Fibroblast of gingiva (primary cell): ENCODE data around the gene ELF3.
"Not testable (repeated sequence)": the region's sequence is repeated elsewhere in the genome, so short reads cannot be mapped to it uniquely, and the experiment has no call there.

Source experiments
- DNase-seq: peaks from one replicate; pipeline ENCODE4 v3.0.0-alpha.2; 2011; ENCODE audit warnings: low read depth

ELF3 gene

DNA sequence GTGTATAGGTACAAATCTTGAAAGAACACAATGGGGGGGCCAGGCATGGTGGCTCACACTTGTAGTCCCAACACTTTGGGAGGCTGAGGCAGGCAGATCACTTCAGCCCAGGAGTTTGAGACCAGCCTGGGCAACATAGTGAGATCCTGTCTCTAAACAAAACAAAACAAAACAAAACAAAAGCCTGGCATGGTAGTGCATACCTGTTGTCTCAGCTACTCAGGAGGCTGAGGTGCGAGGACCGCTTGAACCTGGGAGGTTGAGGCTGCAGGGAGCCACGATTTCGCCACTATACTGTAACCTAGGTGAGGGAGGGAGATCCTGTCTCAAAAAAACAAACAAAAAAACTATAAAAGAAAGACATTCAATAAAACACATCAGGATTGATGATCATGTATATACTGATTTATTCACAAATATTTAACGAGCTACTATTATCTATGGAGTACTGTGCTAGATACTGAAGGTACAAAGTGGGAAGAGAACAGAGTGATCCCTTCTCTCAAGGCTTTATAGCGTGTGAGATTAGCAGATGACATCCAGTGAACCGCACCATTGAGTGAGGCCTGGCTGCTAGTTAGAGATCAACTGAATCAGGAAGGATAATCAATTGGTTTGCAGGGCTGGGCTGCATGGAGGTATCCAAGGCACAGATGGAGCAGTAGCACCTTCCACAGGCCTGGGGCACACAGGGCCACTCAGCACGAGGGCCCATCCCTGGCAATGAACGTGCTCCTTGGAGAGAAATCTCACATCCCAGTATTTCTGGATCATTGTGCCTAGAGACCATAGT, 26.4 kb downstream of the ELF3 start:
- DNase-seq = no peak

DNA sequence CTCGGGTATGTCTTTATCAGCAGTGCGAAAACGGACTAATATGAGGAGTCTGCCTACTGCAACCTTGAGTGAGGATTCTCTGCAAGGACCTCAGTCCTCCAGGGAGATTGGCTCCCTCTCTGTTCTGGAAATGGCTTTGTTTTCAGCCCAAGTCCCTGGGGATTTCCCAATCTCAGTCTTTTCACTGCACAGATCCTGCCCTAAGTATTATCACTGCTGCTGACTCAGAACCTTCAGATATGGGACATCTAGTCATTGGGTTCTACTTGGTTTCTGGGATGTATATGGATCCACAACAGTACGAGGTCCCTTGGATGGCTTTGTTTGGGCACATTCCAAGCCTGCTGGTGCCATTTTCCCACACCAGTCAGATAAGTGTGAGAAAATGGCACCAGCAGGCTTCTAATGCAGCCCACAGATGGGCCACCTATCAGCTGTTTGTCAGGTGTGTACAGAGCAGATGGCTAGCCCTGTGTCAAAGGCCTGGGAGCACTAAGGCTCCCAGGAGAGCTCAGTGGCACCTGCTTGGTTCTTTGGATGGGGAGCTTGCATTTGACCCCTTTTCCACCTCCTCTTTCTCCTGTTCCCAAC, 27.4 kb downstream of the ELF3 start:
- no peak for DNase-seq

DNA sequence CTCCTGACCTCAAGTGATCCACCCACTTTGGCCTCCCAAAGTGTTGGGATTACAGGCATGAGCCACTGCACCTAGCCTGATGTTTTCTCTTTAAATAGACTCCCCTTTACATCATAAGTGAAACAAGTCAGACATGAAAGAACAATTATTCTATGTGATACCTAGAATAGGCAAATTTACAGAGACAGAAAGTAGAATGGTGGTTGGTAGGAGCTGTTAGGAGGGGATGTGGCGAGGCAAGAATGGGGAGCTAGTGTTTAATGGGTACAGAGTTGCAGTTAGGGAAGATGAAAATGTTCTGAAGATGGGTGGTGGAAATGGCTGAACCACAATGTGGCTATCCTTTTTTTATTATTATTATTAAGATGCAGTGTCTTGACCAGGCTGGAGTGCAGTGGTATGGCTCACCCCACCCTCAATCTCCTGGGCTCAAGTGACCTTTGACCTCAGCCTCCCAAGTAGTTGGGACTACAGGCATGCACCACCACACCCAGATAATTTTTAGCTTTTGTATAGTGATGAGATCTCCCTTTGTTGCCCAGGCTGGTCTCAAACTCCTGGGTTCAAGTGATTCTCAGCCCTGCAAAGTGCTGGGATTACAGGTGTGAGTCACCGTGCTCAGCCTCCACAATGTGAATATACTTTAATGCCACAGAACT, 28.4 kb downstream of the ELF3 start:
- DNase-seq = no peak

DNA sequence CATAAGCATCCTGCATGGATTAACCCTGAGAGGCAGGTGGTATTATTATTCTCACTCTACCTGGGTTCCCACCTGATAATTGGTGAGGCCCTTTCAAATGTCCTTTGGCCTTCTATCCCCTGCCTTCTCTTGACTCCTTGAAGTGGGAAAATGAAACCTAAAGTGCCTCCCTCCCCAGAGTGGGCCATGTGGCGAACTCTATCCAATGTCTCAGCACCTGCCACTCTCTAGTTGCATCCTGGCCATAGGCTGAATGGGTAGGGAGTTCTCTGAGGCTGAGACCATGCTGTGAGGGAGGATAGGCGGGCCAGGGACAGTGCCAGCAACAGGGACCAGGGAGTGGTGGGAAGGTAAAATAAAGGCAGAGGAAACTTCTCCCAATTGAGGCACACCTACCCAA, 35.3 kb downstream of the ELF3 start:
- no peak for DNase-seq

DNA sequence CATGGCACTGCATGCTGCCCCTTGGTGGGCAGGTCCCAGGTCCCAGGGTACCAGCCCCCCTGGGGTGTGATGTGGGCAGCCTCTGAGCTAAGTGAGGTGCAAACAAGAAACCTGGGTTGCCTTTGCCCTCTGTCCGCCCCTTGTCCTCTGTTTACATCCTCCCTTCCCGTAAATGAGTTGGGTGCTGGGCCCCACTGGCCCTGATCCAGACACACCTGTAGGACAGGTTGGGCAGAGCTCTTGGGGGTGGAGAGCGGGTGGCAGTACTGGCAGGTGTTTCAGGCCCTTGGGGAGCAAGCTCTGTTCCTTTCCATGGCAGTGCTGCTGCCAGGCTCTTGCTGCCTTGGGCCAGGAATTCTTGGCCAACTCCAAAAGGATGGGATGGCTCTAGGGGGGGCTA, 35.8 kb downstream of the ELF3 start:
- DNase-seq = no peak

DNA sequence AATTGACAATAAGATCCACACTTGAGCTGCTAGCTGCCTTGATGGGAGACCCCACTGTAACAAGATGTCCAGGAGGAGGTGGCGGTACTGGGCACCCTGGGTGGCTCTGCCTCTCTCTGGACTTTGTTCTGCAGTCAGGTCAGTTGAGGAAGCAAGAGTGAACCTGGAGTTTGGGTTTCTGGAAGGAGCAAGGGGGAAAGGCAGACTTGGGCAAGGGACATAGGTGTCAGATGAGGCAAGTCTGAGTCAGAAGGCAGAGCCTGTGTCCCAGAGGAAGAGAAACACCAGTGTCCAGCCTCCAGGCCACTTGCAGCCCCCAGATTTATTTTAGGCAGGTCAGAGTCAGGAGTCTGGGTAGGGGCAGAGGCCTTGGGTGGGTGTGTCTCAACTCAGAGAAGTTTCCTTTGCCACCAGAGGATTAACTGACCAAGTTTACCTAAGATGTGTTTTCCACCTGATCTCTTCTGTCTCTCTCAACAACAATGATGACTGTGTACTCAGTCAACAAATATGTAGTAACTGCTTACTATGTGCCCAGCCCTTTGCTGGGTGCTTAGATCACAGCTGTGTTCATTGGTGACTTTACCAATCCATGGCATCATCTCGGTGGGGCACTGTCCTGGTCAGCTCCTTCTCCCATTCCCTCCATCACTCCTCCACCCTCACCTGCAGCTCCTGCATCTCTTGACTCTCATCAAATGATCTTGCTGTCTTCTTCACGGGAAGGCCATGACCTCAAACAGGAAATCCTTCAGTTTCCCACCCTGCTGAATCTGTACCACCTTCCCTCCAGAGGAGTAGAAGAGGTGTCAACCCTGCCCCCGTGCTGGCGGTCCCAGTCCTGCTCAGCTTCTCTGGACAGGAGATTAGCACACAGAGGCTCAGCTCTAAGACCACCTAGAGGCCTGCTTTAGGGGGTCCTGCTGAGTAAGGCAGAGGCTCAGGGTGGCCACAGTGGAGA, 36.6 kb downstream of the ELF3 start:
- no peak for DNase-seq

DNA sequence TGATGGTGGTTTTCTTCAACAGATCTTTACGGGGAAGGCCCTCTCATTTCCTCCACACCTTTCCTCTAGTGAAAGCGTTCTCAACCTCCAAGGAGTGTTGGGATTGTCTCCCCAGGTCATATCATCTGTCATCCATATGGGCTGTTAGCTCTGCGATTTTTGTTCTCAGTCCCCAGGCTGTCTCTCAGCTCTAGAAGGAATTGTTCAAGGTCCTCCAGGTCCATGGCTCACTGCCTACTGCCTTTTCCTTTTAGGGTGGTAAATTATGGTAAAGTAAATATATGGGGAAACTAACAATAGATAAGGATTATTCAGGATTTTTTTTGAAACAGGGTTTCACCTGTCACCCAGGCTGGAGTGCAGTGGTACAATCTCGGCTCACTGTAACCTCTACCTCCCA, 37.6 kb downstream of the ELF3 start:
- no peak for DNase-seq

DNA sequence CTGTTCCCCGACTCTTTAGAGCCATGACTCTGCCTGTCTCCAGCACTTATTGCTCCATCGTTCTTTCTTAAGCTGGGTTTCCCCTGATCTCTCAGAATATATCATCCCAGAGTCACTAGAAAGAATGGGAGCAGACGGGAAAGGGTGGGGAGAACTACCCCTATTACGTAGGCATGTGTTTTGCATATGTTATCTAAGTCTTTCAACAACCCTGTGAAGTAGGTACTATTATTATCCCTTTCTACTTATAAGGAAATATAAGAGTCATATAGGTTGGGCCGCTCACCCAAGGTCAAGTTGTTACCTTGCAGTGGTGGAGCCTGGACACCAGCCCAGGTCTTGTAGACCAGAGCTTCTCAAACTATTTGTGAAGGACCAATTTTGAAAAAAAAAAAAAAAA, 38.7 kb downstream of the ELF3 start:
- DNase-seq = no peak

DNA sequence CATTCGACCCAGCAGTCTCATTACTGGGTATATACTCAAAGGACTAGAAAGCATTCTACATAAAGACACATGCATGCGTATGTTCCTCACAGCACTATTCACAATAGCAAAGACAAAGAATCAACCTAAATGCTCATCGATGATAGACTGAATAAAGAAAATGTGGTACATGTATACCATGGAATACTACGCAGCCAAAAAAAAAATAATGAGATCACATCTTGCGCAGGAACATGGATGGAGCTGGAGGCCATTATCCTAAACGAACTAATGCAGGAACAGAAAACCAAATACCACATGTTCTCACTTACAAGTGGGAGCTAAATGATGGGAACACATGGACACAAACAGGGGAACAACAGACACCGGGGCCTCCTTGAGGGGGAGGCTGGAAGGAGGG, 43.7 kb downstream of the ELF3 start:
- no peak for DNase-seq

DNA sequence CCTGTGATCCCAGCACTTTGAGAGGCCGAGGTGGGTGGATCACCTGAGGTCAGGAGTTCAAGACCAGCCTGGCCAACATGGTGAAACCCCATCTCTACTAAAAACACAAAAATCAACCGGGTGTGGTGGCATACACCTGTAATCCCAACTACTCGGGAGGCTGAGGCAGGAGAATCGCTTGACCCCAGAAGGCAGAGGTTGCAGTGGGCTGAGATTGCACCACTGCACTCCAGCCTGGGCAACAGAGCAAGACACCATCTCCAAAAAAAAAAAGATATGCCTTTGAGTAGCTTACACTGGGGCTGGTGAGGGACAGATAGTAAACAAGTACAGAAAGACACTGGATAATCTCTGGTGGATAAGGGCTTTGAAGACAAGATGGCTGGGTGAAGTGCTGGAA, 44.3 kb downstream of the ELF3 start:
- not testable (repeated sequence) for DNase-seq

DNA sequence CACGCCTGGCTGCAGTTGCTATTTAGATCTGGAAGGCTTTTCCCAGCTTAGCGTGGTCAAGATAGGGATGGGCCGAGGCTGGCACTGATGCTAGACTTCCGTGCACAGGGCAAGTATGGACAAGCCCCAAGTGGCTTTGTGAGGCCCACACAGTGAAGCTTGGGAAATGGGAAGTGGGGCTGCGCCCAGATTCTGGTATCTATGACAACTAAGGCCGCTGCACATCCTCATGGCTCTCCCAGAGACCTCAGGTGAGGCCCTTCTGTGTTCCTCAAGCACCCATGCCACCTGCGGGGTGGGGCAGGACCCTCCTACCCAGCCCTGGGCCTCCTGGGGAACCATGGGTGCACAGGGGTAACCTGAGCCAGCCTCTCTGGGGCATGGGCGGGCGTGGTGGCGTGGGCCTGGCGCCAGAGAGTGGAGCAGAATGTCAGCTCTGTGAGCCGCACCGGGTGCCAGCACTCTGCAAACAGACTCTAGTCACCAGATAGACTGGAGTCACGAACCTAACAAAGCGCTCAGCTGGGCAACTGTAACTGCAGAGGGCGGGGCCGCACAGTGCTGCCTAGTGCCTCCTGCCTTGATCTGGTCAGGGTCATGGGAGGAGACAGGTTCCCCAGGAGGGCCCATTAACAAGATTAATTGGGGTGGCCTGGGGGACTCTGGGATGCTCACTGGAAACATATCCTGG, 46.4 kb downstream of the ELF3 start:
- DNase-seq = no peak

DNA sequence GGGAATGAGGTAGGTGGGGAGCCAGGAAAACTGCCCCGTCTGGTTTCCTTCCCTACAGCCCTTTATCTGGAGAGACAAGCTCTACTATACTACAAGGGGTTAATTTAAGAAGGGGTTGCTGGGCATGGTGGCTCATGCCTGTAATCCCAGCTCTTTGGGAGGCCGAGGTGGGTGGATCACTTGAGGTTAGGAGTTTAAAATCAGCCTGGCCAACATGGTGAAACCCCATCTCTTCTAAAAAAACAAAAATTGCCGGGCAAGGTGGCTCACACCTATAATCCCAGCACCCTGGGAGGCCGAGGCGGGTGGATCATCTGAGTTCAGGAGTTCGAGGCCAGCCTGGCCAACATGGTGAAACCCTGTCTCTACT, 46.9 kb downstream of the ELF3 start:
- DNase-seq = not testable (repeated sequence)

DNA sequence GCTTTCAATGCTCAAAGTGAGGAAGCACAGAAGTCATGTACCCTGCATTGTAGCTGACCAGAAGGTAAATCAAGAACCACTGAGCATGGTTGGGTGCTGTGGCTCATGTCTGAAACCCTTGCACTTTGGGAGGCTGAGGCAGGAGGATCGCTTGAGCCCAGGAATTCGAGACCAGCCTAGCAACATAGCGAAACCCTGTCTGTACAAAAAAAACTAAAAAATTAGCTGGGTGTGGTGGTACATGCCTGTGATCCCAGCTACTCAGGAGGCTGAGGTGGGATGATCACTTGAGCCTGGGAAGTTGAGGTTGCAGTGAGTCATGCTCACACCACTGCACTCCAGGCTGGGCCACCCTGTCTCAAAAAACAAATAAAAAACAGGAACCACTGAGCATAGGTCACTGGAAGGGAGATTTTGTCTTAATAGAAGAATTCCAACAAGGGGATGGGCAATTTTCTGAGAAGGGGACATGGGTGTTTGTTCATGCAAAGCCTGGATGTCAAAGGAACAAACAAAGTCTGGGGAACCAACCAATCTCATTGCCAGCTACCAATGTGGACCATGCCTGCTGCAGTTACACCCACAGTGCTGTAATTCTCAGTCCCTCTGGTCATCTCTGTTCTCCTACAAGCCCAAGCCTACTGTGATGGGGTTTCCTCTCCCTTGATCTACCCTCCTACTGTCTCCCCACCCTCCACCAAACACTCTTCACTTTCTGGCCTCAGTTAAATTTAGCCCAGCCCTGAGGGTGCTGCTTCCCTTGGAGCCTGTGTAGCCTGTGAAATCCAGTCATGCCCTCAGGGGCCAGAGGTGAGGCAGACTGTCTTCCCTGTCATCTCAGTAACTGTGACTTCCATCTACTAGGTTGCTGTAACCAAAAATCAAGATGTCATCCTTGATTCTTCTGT, 47.9 kb downstream of the ELF3 start:
- no peak for DNase-seq

DNA sequence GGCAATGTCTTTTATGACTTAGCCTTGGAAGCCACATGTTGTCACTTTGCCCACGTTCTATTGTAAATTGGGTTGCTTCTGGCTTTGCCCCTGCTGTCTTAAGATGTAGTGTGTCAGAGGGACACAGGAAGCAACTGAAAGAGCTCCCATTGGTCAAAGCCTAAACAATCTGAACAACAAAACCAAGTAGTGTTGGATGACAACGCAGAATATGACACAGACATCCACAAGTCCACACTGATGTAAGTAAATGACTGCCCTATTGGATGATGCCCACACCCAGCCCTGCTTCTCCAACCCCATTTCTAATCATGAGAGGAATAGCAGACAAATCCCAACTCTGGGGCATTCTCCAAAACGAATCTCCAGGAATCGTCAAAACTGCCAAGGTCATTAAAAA, 50.7 kb downstream of the ELF3 start:
- no peak for DNase-seq

DNA sequence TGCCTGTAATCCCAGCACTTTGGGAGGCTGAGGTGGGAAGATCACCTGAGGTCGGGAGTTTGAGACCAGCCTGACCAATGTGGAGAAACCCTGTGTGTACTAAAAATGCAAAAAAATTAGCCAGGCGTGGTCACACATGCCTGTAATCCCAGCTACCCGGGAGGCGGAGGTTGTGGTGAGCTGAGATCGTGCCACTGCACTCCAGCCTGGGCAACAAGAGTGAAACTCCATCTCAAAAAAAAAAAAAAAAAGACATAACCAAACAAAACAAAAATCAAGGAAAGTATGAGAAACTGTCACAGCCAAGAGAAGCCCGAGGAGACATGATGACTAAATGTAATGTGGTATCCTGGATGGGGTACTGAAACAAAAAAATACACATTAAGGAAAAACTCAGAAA, 51.4 kb downstream of the ELF3 start:
- DNase-seq = not testable (repeated sequence)

DNA sequence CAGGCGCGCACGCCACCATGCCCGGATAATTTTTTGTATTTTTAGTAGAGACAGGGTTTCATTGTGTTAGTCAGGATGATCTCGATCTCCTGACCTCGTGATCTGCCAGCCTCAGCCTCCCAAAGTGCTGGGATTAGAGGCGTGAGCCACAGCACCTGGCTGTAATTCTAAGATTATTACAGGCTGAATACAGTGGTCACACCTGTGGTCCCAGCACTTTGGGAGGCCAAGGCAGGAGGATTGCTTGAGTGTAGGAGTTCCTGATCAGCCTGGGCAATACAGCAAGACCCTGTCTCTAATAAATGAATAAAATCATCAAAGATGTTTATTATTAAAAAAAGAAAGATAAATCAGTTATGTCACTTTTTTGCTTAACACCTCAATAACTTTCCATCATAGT, 52.2 kb downstream of the ELF3 start:
- DNase-seq = not testable (repeated sequence)

DNA sequence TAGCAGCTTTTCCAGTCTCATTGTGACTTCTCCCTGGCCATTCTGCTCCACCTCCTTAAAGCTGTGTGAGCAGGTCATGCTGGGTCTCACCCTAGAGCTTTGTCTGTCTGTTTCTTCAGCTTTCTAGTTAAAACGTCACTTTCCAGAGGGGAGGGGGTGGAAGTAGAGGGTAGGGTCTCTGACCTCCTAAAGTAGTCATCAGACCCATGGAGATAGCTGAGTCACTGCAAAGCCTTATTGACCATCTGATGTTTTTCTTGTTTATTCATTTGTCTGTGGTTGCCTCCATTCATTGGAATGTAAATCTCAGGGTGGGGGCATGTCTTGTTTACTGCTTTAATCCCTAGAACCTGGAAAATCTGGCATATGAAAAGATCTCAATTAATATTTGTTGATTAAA, 52.7 kb downstream of the ELF3 start:
- DNase-seq = no peak

DNA sequence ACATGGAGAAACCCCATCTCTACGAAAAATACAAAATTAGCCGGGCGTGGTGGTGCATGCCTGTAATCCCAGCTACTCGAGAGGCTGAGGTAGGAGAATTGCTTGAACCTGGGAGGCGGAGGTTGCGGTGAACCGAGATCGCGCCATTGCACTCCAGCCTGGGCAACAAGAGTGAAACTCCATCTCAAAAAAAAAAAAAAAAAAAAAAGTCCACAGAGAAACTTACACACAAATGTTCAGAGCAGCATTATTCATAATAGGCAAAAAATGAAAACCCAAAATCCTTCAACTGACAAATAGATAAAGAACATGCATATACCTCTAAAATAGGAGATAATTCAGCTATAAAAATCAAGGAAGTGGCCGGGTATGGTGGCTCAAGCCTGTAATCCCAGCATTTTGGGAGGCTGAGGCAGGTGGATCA, 54.5 kb downstream of the ELF3 start:
- not testable (repeated sequence) for DNase-seq
